GM23338 (cell line): ENCODE measurements around the gene EPM2AIP1.

ENCODE experiments used
- CTCF ChIP-seq, 2 experiments: fragments of 200-600 bp in 1 of 2; sonication (generic) in 1 of 2; conservative IDR thresholded peaks; 2 replicates each; pipeline versions ENCODE4 v1.5.1 to v1.6.1; 2016 to 2017; ENCODE audit warnings: antibody characterized with exemption in 2 of 2, low read depth in 2 of 2, mild to moderate bottlenecking in 2 of 2, moderate library complexity in 1 of 2
- EZH2phosphoT487 ChIP-seq: fragments of 200-600 bp; sonication (generic); IDR thresholded peaks from one replicate; pipeline ENCODE4 v1.8.1; 2018; ENCODE audit warnings: antibody characterized with exemption; ENCODE audit not compliant: unreplicated experiment
- POLR2AphosphoS5 ChIP-seq: IDR thresholded peaks from 2 replicates; pipeline ENCODE4 v1.6.1; 2016; ENCODE audit warnings: antibody characterized with exemption, low read depth
- REST ChIP-seq: IDR thresholded peaks from one replicate; pipeline ENCODE4 v1.6.1; 2018; ENCODE audit warnings: antibody characterized with exemption; ENCODE audit not compliant: unreplicated experiment

- TF ChIP-seq CTCF (conservative IDR thresholded peaks at IDR 0.05; ENCODE audit: low read depth in 2 of 2) (no peak), REST (no peak), POLR2AphosphoS5 (no peak), EZH2phosphoT487 (no peak)
These were observed 32.8 kb upstream of the EPM2AIP1 start for GRCh38 chr3:37025561-37026335.
